ENCODE data around the gene MVB12B. TPM values are rescaled to one million over a fixed set of nuclear protein-coding genes. Genes with fewer than 3 reads are reported as not detected.

Gene MVB12B
- total and polyA plus RNA-seq, 2 experiments from 2014 or later, result 19.0 to 29.9 TPM

- Histone ChIP-seq H3K27me3 (no peaks in the 10 kb centered on the region), H3K4me1 (ENCODE audit: low read depth) (no peaks in the 10 kb centered on the region), H3K9me3 (ENCODE audit: low read depth) (no peaks in the 10 kb centered on the region), H3K36me3 (peaks cover 10% of the 10 kb centered on the region), H3K4me3 (no peak overlapping the region), H3K27ac (no peak overlapping the region)
- DNase-seq (ENCODE audit: low read depth in 1 of 2, low spot score in 1 of 2), result no peak
- TF ChIP-seq CTCF (IDR thresholded peaks at IDR 0.05; ENCODE audit: low read depth, low read length), result no peak
Measured at GRCh38 chr9:126389992-126390391, 63.4 kb downstream of the MVB12B start.

- H3K27ac ChIP-seq, result no peak overlapping the region
- DNase-seq (ENCODE audit: low read depth in 1 of 2, low spot score in 1 of 2), result no peak
- H3K9me3 ChIP-seq (ENCODE audit: low read depth), result no peaks in the 10 kb centered on the region
- H3K27me3 ChIP-seq, result no peaks in the 10 kb centered on the region
- TF ChIP-seq CTCF (IDR thresholded peaks at IDR 0.05; ENCODE audit: low read depth, low read length), result no peak
- H3K36me3 ChIP-seq, result peaks cover 10% of the 10 kb centered on the region
- no peak overlapping the region for H3K4me3 ChIP-seq
- H3K4me1 ChIP-seq (ENCODE audit: low read depth), result no peaks in the 10 kb centered on the region
Measured at GRCh38 chr9:126390923-126391322, 64.3 kb downstream of the MVB12B start.

GRCh38 chr9:126391713-126392661 lies 65.4 kb downstream of the MVB12B start:
- no peak overlapping the region for H3K4me3 ChIP-seq
- H3K9me3 ChIP-seq (ENCODE audit: low read depth), result no peaks in the 10 kb centered on the region
- H3K36me3 ChIP-seq, result peaks cover 8% of the 10 kb centered on the region
- no peak for TF ChIP-seq CTCF (IDR thresholded peaks at IDR 0.05; ENCODE audit: low read depth, low read length)
- no peaks in the 10 kb centered on the region for H3K27me3 ChIP-seq
- H3K4me1 ChIP-seq (ENCODE audit: low read depth), result no peaks in the 10 kb centered on the region
- no peak for DNase-seq (ENCODE audit: low read depth in 1 of 2, low spot score in 1 of 2)
- no peak overlapping the region for H3K27ac ChIP-seq

GRCh38 chr9:126392662-126393371 lies 66.2 kb downstream of the MVB12B start:
- Histone ChIP-seq H3K4me1 (ENCODE audit: low read depth) (no peaks in the 10 kb centered on the region), H3K36me3 (peaks cover 2% of the 10 kb centered on the region), H3K4me3 (no peak overlapping the region), H3K27ac (no peak overlapping the region), H3K27me3 (no peaks in the 10 kb centered on the region), H3K9me3 (ENCODE audit: low read depth) (no peaks in the 10 kb centered on the region)
- no peak for TF ChIP-seq CTCF (IDR thresholded peaks at IDR 0.05; ENCODE audit: low read depth, low read length)
- no peak for DNase-seq (ENCODE audit: low read depth in 1 of 2, low spot score in 1 of 2)

GRCh38 chr9:126393876-126394275 lies 67.2 kb downstream of the MVB12B start:
- DNase-seq (ENCODE audit: low read depth in 1 of 2, low spot score in 1 of 2), result no peak
- Histone ChIP-seq H3K4me1 (ENCODE audit: low read depth) (no peaks in the 10 kb centered on the region), H3K27me3 (no peaks in the 10 kb centered on the region), H3K36me3 (no peaks in the 10 kb centered on the region), H3K27ac (no peak overlapping the region), H3K4me3 (no peak overlapping the region), H3K9me3 (ENCODE audit: low read depth) (no peaks in the 10 kb centered on the region)
- TF ChIP-seq CTCF (IDR thresholded peaks at IDR 0.05; ENCODE audit: low read depth, low read length), result no peak
